H1 (cell line): ENCODE data around the gene TMEM238. TPM values are rescaled to one million over a fixed set of nuclear protein-coding genes. Genes with fewer than 3 reads are reported as not detected.

Experiments
- CTCF ChIA-PET: fragments of 300-600 bp; sonication (Branson Sonifier 250); formaldehyde crosslinking; loops from one replicate; lab custom pipeline; 2021; ENCODE audit not compliant: partially characterized antibody; lab: Charles Lee
- POLR2A ChIA-PET: fragments of 300-600 bp; sonication (Branson Sonifier 250); formaldehyde crosslinking; loops from one replicate; lab custom pipeline; 2021; ENCODE audit warnings: inconsistent platforms; ENCODE audit not compliant: partially characterized antibody; lab: Charles Lee
- DNase-seq, 2 experiments: peaks; one replicate each; pipeline versions ENCODE4 v3.0.0 to v3.0.0-alpha.2; 2010 to 2022; ENCODE audit warnings: low spot score in 2 of 2, low read depth in 1 of 2, mixed read lengths in 1 of 2
- FAIRE-seq: peaks from 2 replicates; lab custom pipeline; 2011; peaks lifted over from hg19 to GRCh38; lab: Jason Lieb, UNC
- H2AFZ ChIP-seq: 2 replicates; pipeline ENCODE4 v1.8.1; 2012; ENCODE audit warnings: low read length, inconsistent platforms
- H2AK5ac ChIP-seq: 2 replicates; pipeline ENCODE4 v1.6.1; 2013; ENCODE audit warnings: low read depth, low read length
- H2BK120ac ChIP-seq: replicated peaks from 2 replicates; pipeline ENCODE3; 2013; ENCODE audit warnings: low read depth, low read length, inconsistent platforms
- H2BK12ac ChIP-seq: 2 replicates; pipeline ENCODE4 v1.6.1; 2013; ENCODE audit warnings: low read depth, low read length
- H2BK15ac ChIP-seq: 2 replicates; pipeline ENCODE4 v1.6.1; 2013; ENCODE audit warnings: low read length
- H2BK20ac ChIP-seq: 2 replicates; pipeline ENCODE4 v1.6.1; 2013; ENCODE audit warnings: low read length
- H2BK5ac ChIP-seq: 2 replicates; pipeline ENCODE4 v1.6.1; 2013; ENCODE audit warnings: low read depth, low read length
- H3K14ac ChIP-seq: 2 replicates; pipeline ENCODE4 v1.6.1; 2013; ENCODE audit warnings: inconsistent platforms; ENCODE audit not compliant: insufficient read length
- H3K18ac ChIP-seq: 2 replicates; pipeline ENCODE4 v1.6.1; 2013; ENCODE audit warnings: low read length; ENCODE audit errors: extremely low read depth
- H3K23ac ChIP-seq: 2 replicates; pipeline ENCODE4 v1.6.1; 2013; ENCODE audit warnings: inconsistent platforms; ENCODE audit not compliant: insufficient read length
- H3K23me2 ChIP-seq: 2 replicates; pipeline ENCODE4 v1.6.1; 2013; ENCODE audit warnings: low read depth, low read length
- H3K27ac ChIP-seq: 2 replicates; pipeline ENCODE4 v1.6.1; 2011; ENCODE audit warnings: low read depth, low read length, inconsistent platforms
- H3K27me3 ChIP-seq, 4 experiments: replicated peaks in 1 of 4; 1 replicate in 1 of 4; 2 replicates in 3 of 4; pipeline versions ENCODE4 v1.6.1 to v1.8.1; 2011 to 2013; ENCODE audit warnings: low read length in 3 of 4, mild to moderate bottlenecking in 3 of 4, inconsistent platforms in 2 of 4, mixed read lengths in 2 of 4, moderate library complexity in 1 of 4; ENCODE audit not compliant: control insufficient read depth in 3 of 4, insufficient read depth in 3 of 4; ENCODE audit errors: extremely low read depth in 1 of 4
- H3K36me3 ChIP-seq, 4 experiments: 2 replicates each; pipeline versions ENCODE4 v1.6.1 to v1.8.1; 2011 to 2013; ENCODE audit warnings: mild to moderate bottlenecking in 4 of 4, low read length in 3 of 4, moderate library complexity in 2 of 4, control low read depth in 1 of 4, inconsistent platforms in 1 of 4; ENCODE audit not compliant: insufficient read depth in 4 of 4, control insufficient read depth in 2 of 4
- H3K4ac ChIP-seq: replicated peaks from 2 replicates; pipeline ENCODE3; 2013; ENCODE audit warnings: low read length, low read depth, mixed read lengths, inconsistent platforms; ENCODE audit not compliant: insufficient read length
- H3K4me1 ChIP-seq, 4 experiments: replicated peaks in 1 of 4; 1 replicate in 1 of 4; 2 replicates in 3 of 4; pipeline versions ENCODE4 v1.6.1 to v1.8.1; 2011 to 2013; ENCODE audit warnings: low read length in 3 of 4, inconsistent platforms in 2 of 4, mixed read lengths in 1 of 4; ENCODE audit not compliant: insufficient read depth in 4 of 4, control insufficient read depth in 3 of 4
- H3K4me2 ChIP-seq, 2 experiments: 2 replicates each; pipeline versions ENCODE4 v1.6.1 to v1.8.1; 2011 to 2013; ENCODE audit warnings: low read depth in 2 of 2, low read length in 2 of 2, control low read depth in 1 of 2, inconsistent platforms in 1 of 2, mild to moderate bottlenecking in 1 of 2; ENCODE audit not compliant: insufficient read depth in 1 of 2
- H3K4me3 ChIP-seq, 4 experiments: fragments of 200-600, 300-600 bp in 1 of 4; sonication (generic), shearing (Covaris generic), sonication (Bioruptor Twin) in 1 of 4; 2 replicates each; pipeline versions ENCODE4 v1.5.1 to v1.8.1; 2011 to 2016; ENCODE audit warnings: low read length in 4 of 4, low read depth in 3 of 4, control low read depth in 2 of 4, inconsistent platforms in 2 of 4, mild to moderate bottlenecking in 2 of 4, mixed read lengths in 1 of 4, moderate library complexity in 1 of 4; ENCODE audit not compliant: insufficient read depth in 2 of 4; ENCODE audit errors: extremely low read depth in 1 of 4
- H3K56ac ChIP-seq: replicated peaks from 2 replicates; pipeline ENCODE3; 2013; ENCODE audit warnings: low read depth, mild to moderate bottlenecking, mixed read lengths, low read length, inconsistent platforms; ENCODE audit not compliant: insufficient read length
- H3K79me1 ChIP-seq: 2 replicates; pipeline ENCODE4 v1.6.1; 2013; ENCODE audit warnings: low read depth, low read length, control low read depth
- H3K79me2 ChIP-seq, 2 experiments: 2 replicates each; pipeline versions ENCODE4 v1.6.1 to v1.8.1; 2012 to 2013; ENCODE audit warnings: low read length in 2 of 2, mild to moderate bottlenecking in 2 of 2, inconsistent platforms in 1 of 2; ENCODE audit not compliant: insufficient read depth in 2 of 2, control insufficient read depth in 1 of 2
- H3K9ac ChIP-seq, 4 experiments: replicated peaks in 1 of 4; 1 replicate in 1 of 4; 2 replicates in 3 of 4; pipeline versions ENCODE4 v1.6.1 to v1.8.1; 2011 to 2013; ENCODE audit warnings: low read depth in 3 of 4, low read length in 3 of 4, control low read depth in 2 of 4, mild to moderate bottlenecking in 2 of 4, moderate library complexity in 2 of 4, inconsistent platforms in 1 of 4; ENCODE audit errors: extremely low read depth in 1 of 4
- H3K9me3 ChIP-seq, 2 experiments: 2 replicates each; pipeline versions ENCODE4 v1.6.1 to v1.8.1; 2012 to 2013; ENCODE audit warnings: mild to moderate bottlenecking in 2 of 2, moderate library complexity in 2 of 2, control low read depth in 1 of 2, inconsistent platforms in 1 of 2, low read depth in 1 of 2, low read length in 1 of 2, mixed read lengths in 1 of 2; ENCODE audit not compliant: insufficient read depth in 2 of 2
- H4K20me1 ChIP-seq, 2 experiments: replicated peaks in 1 of 2; 2 replicates each; pipeline versions ENCODE3 to v1.8.1; 2011 to 2013; ENCODE audit warnings: inconsistent platforms in 2 of 2, low read length in 2 of 2, mild to moderate bottlenecking in 1 of 2; ENCODE audit not compliant: insufficient read depth in 2 of 2, control insufficient read depth in 1 of 2
- H4K5ac ChIP-seq: 2 replicates; pipeline ENCODE4 v1.6.1; 2013; ENCODE audit warnings: low read length, low read depth, mixed read lengths, inconsistent platforms; ENCODE audit not compliant: insufficient read length
- H4K8ac ChIP-seq: 2 replicates; pipeline ENCODE4 v1.8.0; 2013; ENCODE audit warnings: mild to moderate bottlenecking, moderate library complexity, low read length, inconsistent platforms; ENCODE audit not compliant: insufficient read depth; ENCODE audit errors: extremely low read depth
- H4K91ac ChIP-seq: replicated peaks from 2 replicates; pipeline ENCODE3; 2013; ENCODE audit warnings: low read length, mixed read lengths, inconsistent platforms; ENCODE audit not compliant: insufficient read length
- BACH1 ChIP-seq: IDR thresholded peaks from 2 replicates; pipeline ENCODE4 v1.6.1; 2012; ENCODE audit warnings: low read length, improper control_type of control experiment
- BCL11A ChIP-seq, 2 experiments: IDR thresholded peaks; one replicate each; pipeline ENCODE4 v1.6.1; 2011; ENCODE audit warnings: low read depth in 2 of 2, low read length in 2 of 2, mild to moderate bottlenecking in 2 of 2
- CHD1 ChIP-seq: IDR thresholded peaks from 2 replicates; pipeline ENCODE4 v1.6.1; 2012; ENCODE audit warnings: low read depth, low read length, improper control_type of control experiment
- POLR2AphosphoS5 ChIP-seq: IDR thresholded peaks from 2 replicates; pipeline ENCODE4 v1.6.1; 2011; ENCODE audit warnings: low read depth, low read length
- RAD21 ChIP-seq, 2 experiments: IDR thresholded peaks in 1 of 2; conservative IDR thresholded peaks in 1 of 2; 2 replicates each; pipeline ENCODE4 v1.6.1; 2011; ENCODE audit warnings: low read depth in 2 of 2, low read length in 2 of 2, improper control_type of control experiment in 1 of 2, inconsistent platforms in 1 of 2, mild to moderate bottlenecking in 1 of 2, moderate library complexity in 1 of 2
- RNF2 ChIP-seq: fragments of 200-900, 300-1000 bp; sonication (generic); IDR thresholded peaks from 2 replicates; pipeline ENCODE4 v1.7.1; 2016; ENCODE audit warnings: borderline replicate concordance, low read depth, mild to moderate bottlenecking, antibody characterized with exemption, low read length; ENCODE audit not compliant: poor library complexity, severe bottlenecking; ENCODE audit errors: missing control alignments
- SP1 ChIP-seq: IDR thresholded peaks from 2 replicates; pipeline ENCODE4 v1.6.1; 2011; ENCODE audit warnings: low read depth, low read length
- SP4 ChIP-seq: IDR thresholded peaks from 2 replicates; pipeline ENCODE4 v1.6.1; 2012; ENCODE audit warnings: low read length, inconsistent platforms
- WGBS, 2 experiments: shearing (Covaris generic) in 1 of 2; methylation state at CpG; one replicate each; pipeline versions ENCODE4 v1.1.6 to v1.1.7; 2013 to 2015; ENCODE audit warnings: low lambda C conversion rate in 2 of 2, mixed read lengths in 2 of 2, inconsistent platforms in 1 of 2, low coverage in 1 of 2, missing lambda C conversion rate in 1 of 2; ENCODE audit not compliant: insufficient replicate concordance in 2 of 2, insufficient coverage in 1 of 2, insufficient read length in 1 of 2; ENCODE audit errors: extremely low coverage in 1 of 2, missing lambda C conversion rate in 1 of 2; 5-methylcytosine and 5-hydroxymethylcytosine counted together
- polyA plus RNA-seq, 7 experiments: library from polyadenylated mRNA; depleted of rRNA in 3 of 7; stranded (reverse) in 5 of 7; unstranded in 2 of 7; fragments of >200 nt in 5 of 7; fragments of 200-250 nt in 2 of 7; gene quantifications; 1 replicate in 5 of 7; 2 replicates in 1 of 7; 4 replicates in 1 of 7; pipeline versions ENCODE4 v1.2.1 to v1.2.3, GENCODE V29; 2011 to 2013; ENCODE audit warnings: missing spikeins in 2 of 7, mixed read lengths in 2 of 7
- total RNA-seq: library from RNA; stranded (reverse); fragmentation: NEBNext Ultra II Directional; extraction: Animal tissue kit (Norgen Biotek cat#: 25700); gene quantifications from 2 replicates; pipeline ENCODE4 v1.2.1, GENCODE V29; 2021

Gene TMEM238
- total and polyA plus RNA-seq, 2 of the 8 experiments (the other 6 are each of a cell fraction or from before 2014, with no cell fraction given) = 0.53 to 3.8 TPM

GRCh38 chr19:55339889-55340783 lies 44.0 kb downstream of the TMEM238 start:
- peaks cover 0 to 3% of the 10 kb centered on the region in 2 experiments; a peak in 1 of 4 replicates for H3K79me2 ChIP-seq
- ChIA-PET POLR2A (interaction anchor here (0.6 to 4.1 kb wide), 38 partner anchors 8 to 210 kb away, joined by 3 to 30 read pairs (median 5); partner anchors contain the start of genes GARIN5B, RPL28, TMEM190 and TMEM238), CTCF (interaction anchor here (0.6 to 2.1 kb wide), 10 partner anchors 9 to 877 kb away, joined by 3 to 12 read pairs (median 5); partner anchors contain the start of genes LENG9 and TMEM150B)
- H3K14ac ChIP-seq = no peak overlapping the region
- no peak for FAIRE-seq
- peaks cover 0 to 16% (median 9%) of the 10 kb centered on the region in 4 experiments; a peak in 6 of 7 replicates for H3K4me1 ChIP-seq
- peak overlapping the region; percentile 74 for H4K8ac ChIP-seq
- peaks cover 20% of the 10 kb centered on the region; the same call in 1 of the 2 replicates for H3K23me2 ChIP-seq
- peaks cover 0 to 3% (median 0%) of the 10 kb centered on the region in 4 experiments; a peak in 1 of 7 replicates for H3K27me3 ChIP-seq
- peak overlapping the region; percentile 8 for H3K4ac ChIP-seq
- no peak overlapping the region for H2BK20ac ChIP-seq
- 4% methylated on average over 19 of the region's 44 CpGs; no CpG with 5 or more reads in 1 of the 2 experiments for WGBS, 2 experiments
- peak overlapping the region in 3 of 4 experiments; percentile 68 to 82 (median 76); a peak in 5 of 7 replicates for H3K9ac ChIP-seq
- 0 out of 2 replicates have a peak overlapping the region, but pooled peaks have one; percentile 50 for H2BK12ac ChIP-seq
- peak overlapping the region; percentile 69 to 85 (median 84) for H3K4me3 ChIP-seq
- peak overlapping the region; percentile 88 for H2BK5ac ChIP-seq
- H4K5ac ChIP-seq = peak overlapping the region; percentile 55
- H3K18ac ChIP-seq = peak overlapping the region; percentile 80
- H3K56ac ChIP-seq = peak overlapping the region; percentile 88
- peaks cover 5% of the 10 kb centered on the region; the same call in 1 of the 2 replicates for H3K79me1 ChIP-seq
- peak overlapping the region; percentile 86; the same call in 1 of the 2 replicates for H2AK5ac ChIP-seq
- peak overlapping the region; percentile 34 for H4K91ac ChIP-seq
- peak overlapping the region; percentile 62 for H3K27ac ChIP-seq
- peaks cover 0 to 6% of the 10 kb centered on the region in 2 experiments for H4K20me1 ChIP-seq
- no peak overlapping the region for H3K23ac ChIP-seq
- H2BK15ac ChIP-seq = peak overlapping the region; percentile 53; the same call in 1 of the 2 replicates
- H3K9me3 ChIP-seq = no peaks in the 10 kb centered on the region
- no peak overlapping the region for H2AFZ ChIP-seq
- H3K36me3 ChIP-seq = peaks cover 0 to 22% (median 13%) of the 10 kb centered on the region in 4 experiments; a peak in 4 of 8 replicates
- no peak for TF ChIP-seq BCL11A (IDR thresholded peaks at IDR 0.05; ENCODE audit: low read depth in 2 of 2, low read length in 2 of 2)
- no peak; the same call in 1 of the 2 replicates for TF ChIP-seq POLR2AphosphoS5
- TF ChIP-seq SP4 = no peak
- TF ChIP-seq BACH1 = no peak
- TF ChIP-seq SP1 = no peak
- TF ChIP-seq RNF2 = no peak
- no peak for TF ChIP-seq CHD1
- TF ChIP-seq RAD21 (IDR thresholded peaks at IDR 0.05 in 1 of 2, conservative IDR thresholded peaks at IDR 0.05 in 1 of 2; ENCODE audit: low read depth in 2 of 2, low read length in 2 of 2) = no peak
- TF ChIP-seq, all 59 proteins: peak for 0
- no peak overlapping the region for H2BK120ac ChIP-seq
- no peak for DNase-seq
- H3K4me2 ChIP-seq = peak overlapping the region; percentile 79 to 94
